Measurements from ENCODE around the gene LHX6.

GRCh38 chr9:122155796-122156195 lies 73.0 kb downstream of the LHX6 start:
- TF ChIP-seq POLR2AphosphoS5 (IDR thresholded peaks at IDR 0.05; ENCODE audit: low read depth, low read length) (no peak), SIN3A (IDR thresholded peaks at IDR 0.05; ENCODE audit: borderline replicate concordance, insufficient read depth, low read length) (no peak), TAF1 (IDR thresholded peaks at IDR 0.05; ENCODE audit: borderline replicate concordance, insufficient read depth, low read length) (no peak)
- TF ChIP-seq, protein P1, sequence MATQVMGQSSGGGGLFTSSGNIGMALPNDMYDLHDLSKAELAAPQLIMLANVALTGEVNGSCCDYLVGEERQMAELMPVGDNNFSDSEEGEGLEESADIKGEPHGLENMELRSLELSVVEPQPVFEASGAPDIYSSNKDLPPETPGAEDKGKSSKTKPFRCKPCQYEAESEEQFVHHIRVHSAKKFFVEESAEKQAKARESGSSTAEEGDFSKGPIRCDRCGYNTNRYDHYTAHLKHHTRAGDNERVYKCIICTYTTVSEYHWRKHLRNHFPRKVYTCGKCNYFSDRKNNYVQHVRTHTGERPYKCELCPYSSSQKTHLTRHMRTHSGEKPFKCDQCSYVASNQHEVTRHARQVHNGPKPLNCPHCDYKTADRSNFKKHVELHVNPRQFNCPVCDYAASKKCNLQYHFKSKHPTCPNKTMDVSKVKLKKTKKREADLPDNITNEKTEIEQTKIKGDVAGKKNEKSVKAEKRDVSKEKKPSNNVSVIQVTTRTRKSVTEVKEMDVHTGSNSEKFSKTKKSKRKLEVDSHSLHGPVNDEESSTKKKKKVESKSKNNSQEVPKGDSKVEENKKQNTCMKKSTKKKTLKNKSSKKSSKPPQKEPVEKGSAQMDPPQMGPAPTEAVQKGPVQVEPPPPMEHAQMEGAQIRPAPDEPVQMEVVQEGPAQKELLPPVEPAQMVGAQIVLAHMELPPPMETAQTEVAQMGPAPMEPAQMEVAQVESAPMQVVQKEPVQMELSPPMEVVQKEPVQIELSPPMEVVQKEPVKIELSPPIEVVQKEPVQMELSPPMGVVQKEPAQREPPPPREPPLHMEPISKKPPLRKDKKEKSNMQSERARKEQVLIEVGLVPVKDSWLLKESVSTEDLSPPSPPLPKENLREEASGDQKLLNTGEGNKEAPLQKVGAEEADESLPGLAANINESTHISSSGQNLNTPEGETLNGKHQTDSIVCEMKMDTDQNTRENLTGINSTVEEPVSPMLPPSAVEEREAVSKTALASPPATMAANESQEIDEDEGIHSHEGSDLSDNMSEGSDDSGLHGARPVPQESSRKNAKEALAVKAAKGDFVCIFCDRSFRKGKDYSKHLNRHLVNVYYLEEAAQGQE (IDR thresholded peaks at IDR 0.05; ENCODE audit: insufficient read depth in 1 of 2, low read depth in 2 of 2, low read length in 2 of 2): no peak

Data from PFSK-1 (cell line).